ENCODE measurements around the gene FCN1. TPM values are rescaled to one million over a fixed set of nuclear protein-coding genes. Genes with fewer than 3 reads are reported as not detected.

The FCN1 gene
- total and polyA plus RNA-seq, 10 donors = 5.2 to 209 (median 44.9) TPM

GRCh38 chr9:134915046-134915985, 2.4 kb downstream of the FCN1 start:
- DNase-seq = no peak
- intact Hi-C loops (cut with DNase I; ENCODE audit: low total_unique reads) = no loop called here
- H3K9me3 ChIP-seq = peaks cover 0 to 20% (median 17%) of the 10 kb centered on the region in 8 donors
- peaks cover 0 to 49% (median 0%) of the 10 kb centered on the region in 6 donors for H3K36me3 ChIP-seq
- H3K27me3 ChIP-seq (replicated peaks in 1 of 7) = peaks cover 0 to 46% (median 0%) of the 10 kb centered on the region in 7 donors
- peaks cover 0 to 45% (median 4%) of the 10 kb centered on the region in 6 donors for H3K4me1 ChIP-seq
- 84 to 91% (median 90%) methylated on average over 17 to 26 of the region's 26 CpGs for WGBS, 5 donors
- TF ChIP-seq CTCF (IDR thresholded peaks at IDR 0.05 in 8 of 11, conservative IDR thresholded peaks at IDR 0.05 in 3 of 11) = no peak
- no peak for TF ChIP-seq POLR2AphosphoS5 (IDR thresholded peaks at IDR 0.05)
- TF ChIP-seq POLR2A (IDR thresholded peaks at IDR 0.05) = no peak
- peak overlapping the region in 3 of 8 donors; percentile 65 to 82 (median 76) for H3K27ac ChIP-seq
- H3K4me3 ChIP-seq = peak overlapping the region in 4 of 8 donors; percentile 15 to 57 (median 32)

GRCh38 chr9:134914501-134914834, 3.2 kb downstream of the FCN1 start:
- WGBS, 5 donors = 78 to 86% (median 81%) methylated on average over 7 of the region's 7 CpGs
- intact Hi-C loops (cut with DNase I; ENCODE audit: low total_unique reads) = no loop called here
- TF ChIP-seq POLR2AphosphoS5 (IDR thresholded peaks at IDR 0.05) (no peak), CTCF (IDR thresholded peaks at IDR 0.05 in 8 of 11, conservative IDR thresholded peaks at IDR 0.05 in 3 of 11) (no peak), POLR2A (IDR thresholded peaks at IDR 0.05) (no peak)

GRCh38 chr9:134913713-134914500, 3.8 kb downstream of the FCN1 start:
- no peak for TF ChIP-seq CTCF (IDR thresholded peaks at IDR 0.05 in 8 of 11, conservative IDR thresholded peaks at IDR 0.05 in 3 of 11)
- no peak for TF ChIP-seq POLR2A (IDR thresholded peaks at IDR 0.05)
- TF ChIP-seq POLR2AphosphoS5 (IDR thresholded peaks at IDR 0.05) = no peak
- no peak for DNase-seq
- intact Hi-C loops (cut with DNase I; ENCODE audit: low total_unique reads) = no loop called here
- no peak overlapping the region for H3K4me3 ChIP-seq
- WGBS, 5 donors = 82 to 93% (median 87%) methylated on average over 21 to 23 of the region's 23 CpGs
- peaks cover 0 to 5% (median 3%) of the 10 kb centered on the region in 8 donors for H3K9me3 ChIP-seq
- peaks cover 0 to 37% (median 4%) of the 10 kb centered on the region in 6 donors for H3K4me1 ChIP-seq
- peaks cover 0 to 52% (median 0%) of the 10 kb centered on the region in 7 donors for H3K27me3 ChIP-seq (replicated peaks in 1 of 7)
- peak overlapping the region in 1 of 8 donors; percentile 82 for H3K27ac ChIP-seq
- peaks cover 0 to 63% (median 0%) of the 10 kb centered on the region in 6 donors for H3K36me3 ChIP-seq

More at GRCh38 chr9:134914501-134914834, 3.2 kb downstream of the FCN1 start:
- H3K27ac ChIP-seq = peak overlapping the region in 3 of 8 donors; percentile 65 to 82 (median 76)
- DNase-seq = no peak
- peaks cover 0 to 52% (median 0%) of the 10 kb centered on the region in 7 donors for H3K27me3 ChIP-seq (replicated peaks in 1 of 7)
- H3K4me1 ChIP-seq = peaks cover 0 to 43% (median 4%) of the 10 kb centered on the region in 6 donors
- peaks cover 0 to 57% (median 0%) of the 10 kb centered on the region in 6 donors for H3K36me3 ChIP-seq
- H3K9me3 ChIP-seq = peaks cover 0 to 11% (median 8%) of the 10 kb centered on the region in 8 donors
- peak overlapping the region in 1 of 8 donors; percentile 57 for H3K4me3 ChIP-seq

Data from spleen (tissue), 11 donors.